ENCODE measurements around the gene C7orf57. TPM values are rescaled to one million over a fixed set of nuclear protein-coding genes. Genes with fewer than 3 reads are reported as not detected.
A peak's percentile ranks its signal among the peaks of the same experiment; 100 is the strongest.
"Not testable (repeated sequence)": the region's sequence is repeated elsewhere in the genome, so short reads cannot be mapped to it uniquely, and the experiment has no call there.

Gene C7orf57
- total RNA-seq = 0.78 TPM

- DNase-seq = peak; percentile 85
These were observed at the start of gene C7orf57 for GRCh38 chr7:48035301-48035966. Gene C7orf57 (plus strand): TSS chr7:48035543. CDS start chr7:48036309, 766 bp downstream.

GRCh38 chr7:47988496-47989386 is 46.6 kb upstream of the C7orf57 start:
- DNase-seq = no peak

DNA sequence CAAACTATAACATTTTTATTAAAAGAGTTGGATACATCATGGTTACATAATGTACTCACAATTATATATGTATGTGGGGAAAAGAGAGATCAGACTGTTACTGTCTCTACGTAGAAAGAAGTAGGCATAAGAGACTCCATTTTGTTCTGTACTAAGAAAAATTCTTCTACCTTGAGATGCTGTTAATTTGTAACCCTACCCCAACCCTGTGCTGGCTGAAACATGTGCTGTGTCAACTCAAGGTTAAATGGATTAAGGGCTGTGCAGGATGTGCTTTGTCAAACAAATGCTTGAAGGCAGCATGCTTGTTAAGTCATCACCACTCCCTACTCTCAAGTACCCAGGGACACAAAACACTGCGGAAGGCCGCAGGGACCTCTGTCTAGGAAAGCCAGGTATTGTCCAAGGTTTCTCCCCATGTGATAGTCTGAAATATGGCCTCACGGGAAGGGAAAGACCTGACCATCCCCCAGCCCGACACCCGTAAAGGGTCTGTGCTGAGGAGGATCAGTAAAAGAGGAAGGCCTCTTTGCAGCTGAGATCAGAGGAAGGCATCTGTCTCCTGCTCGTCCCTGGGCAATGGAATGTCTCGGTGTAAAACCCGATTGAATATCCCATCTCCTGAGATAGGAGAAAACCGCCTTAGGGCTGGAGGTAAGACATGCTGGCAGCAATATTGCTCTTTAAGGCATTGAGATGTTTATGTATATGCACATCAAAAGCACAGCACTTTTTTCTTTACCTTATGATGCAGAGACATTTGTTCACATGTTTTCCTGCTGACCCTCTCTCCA is 45.5 kb upstream of the C7orf57 start:
- not testable (repeated sequence) for DNase-seq

DNA sequence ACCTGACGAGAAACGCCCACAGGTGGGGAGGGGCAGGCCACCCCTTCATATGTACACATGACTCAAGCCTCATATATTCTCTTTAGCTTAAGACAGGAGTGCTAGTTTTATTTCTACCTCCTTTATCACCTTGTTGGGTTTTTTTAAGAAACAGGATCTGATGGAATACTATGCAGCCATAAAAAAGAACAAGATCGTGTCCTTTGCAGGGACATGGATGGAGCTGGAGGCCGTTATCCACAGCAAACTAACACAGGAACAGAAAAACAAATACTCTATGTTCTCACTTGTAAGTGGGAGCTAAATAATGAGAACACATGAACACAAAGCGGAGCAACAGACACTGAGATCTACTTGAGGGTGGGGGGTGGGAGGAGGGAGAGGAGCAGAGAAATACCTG is 44.8 kb upstream of the C7orf57 start:
- DNase-seq = no peak

DNA sequence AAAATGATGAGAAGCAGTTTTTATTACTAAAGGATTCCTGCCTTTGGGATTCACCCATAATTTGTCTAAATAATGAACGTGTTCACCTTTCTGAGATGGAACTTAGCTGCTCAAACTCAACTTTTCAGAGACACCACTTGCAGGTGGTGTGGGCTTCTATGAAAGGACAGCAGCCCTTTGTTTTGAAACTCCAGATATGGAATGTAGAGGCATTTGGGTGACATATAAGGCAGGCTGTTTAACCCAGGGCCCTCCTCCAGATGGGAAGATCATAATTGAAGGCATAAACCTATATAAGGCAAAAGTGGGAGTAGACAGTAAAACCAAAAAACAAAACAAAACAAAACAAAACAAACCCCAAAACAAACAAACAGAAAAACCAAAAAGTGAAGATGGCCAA is 44.1 kb upstream of the C7orf57 start:
- DNase-seq = no peak

GRCh38 chr7:47991741-47992311 is 43.5 kb upstream of the C7orf57 start:
- DNase-seq = peak; percentile 28

- DNase-seq = no peak
These were observed 42.9 kb upstream of the C7orf57 start for GRCh38 chr7:47992446-47992845.

GRCh38 chr7:47999413-47999812 is 35.9 kb upstream of the C7orf57 start:
- DNase-seq = no peak

- not testable (repeated sequence) for DNase-seq
These were observed 35.2 kb upstream of the C7orf57 start for GRCh38 chr7:48000164-48000563.

DNA sequence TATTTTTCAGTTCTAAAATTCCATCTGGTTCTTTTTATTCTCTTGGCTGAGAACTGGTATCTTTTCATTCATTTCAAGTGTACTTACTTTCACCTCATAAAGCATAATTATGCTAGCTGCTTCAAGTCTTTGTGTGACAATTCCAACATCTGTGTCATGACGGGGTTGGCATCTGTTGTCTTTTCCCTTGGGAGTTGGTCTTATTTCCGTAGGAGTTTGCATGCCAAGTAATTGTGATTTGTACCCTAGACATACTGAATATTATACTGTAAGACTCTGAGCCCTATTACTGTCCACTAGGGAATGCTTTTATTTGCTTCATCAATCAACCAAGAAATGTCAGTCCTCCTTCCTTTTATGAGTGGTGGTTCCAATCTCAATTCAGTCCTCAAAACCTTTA is 31.3 kb upstream of the C7orf57 start:
- DNase-seq = no peak

GRCh38 chr7:48004638-48005037 is 30.7 kb upstream of the C7orf57 start:
- DNase-seq = no peak

DNA sequence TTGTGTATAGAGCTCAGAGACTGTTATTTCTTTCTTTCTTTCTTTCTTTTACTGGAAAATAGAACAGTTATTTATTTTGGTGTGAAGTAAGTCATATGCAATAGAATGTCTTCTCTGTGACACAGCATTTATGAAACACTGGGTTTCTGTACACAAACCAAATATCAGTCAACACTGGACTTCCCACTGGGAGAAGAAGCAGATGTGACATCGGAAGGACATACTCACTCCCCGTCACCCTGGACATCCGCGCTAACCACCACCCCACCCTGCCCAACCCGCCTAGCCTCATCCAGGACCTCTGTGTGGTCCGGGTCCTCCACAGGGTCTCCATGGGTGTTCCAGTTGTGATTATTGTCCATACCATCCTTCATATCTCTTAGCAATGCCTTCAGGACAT is 28.5 kb upstream of the C7orf57 start:
- no peak for DNase-seq

DNA sequence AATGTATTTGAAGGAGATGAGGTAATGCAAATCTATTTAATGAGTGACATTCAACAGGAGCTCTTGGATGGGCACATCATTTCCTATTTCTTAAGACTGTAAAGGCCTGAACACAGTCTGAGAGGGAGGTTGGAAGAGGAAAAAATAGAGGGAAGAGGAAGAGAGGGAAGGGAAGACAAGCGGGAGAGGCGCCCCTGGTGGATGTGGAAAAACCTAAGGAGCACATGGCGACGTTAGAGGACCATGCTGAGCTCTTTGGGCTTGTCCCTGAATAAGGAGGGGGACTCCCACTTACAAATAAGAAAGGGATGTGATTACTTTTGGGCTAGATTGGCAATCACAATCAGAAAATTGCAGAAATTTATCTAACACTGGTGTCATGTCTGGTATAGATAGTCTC is 26.1 kb upstream of the C7orf57 start:
- DNase-seq = no peak

- no peak for DNase-seq
These were observed 25.4 kb upstream of the C7orf57 start for GRCh38 chr7:48009954-48010353.

- DNase-seq = no peak
These were observed 24.0 kb upstream of the C7orf57 start for GRCh38 chr7:48011323-48011722.

DNA sequence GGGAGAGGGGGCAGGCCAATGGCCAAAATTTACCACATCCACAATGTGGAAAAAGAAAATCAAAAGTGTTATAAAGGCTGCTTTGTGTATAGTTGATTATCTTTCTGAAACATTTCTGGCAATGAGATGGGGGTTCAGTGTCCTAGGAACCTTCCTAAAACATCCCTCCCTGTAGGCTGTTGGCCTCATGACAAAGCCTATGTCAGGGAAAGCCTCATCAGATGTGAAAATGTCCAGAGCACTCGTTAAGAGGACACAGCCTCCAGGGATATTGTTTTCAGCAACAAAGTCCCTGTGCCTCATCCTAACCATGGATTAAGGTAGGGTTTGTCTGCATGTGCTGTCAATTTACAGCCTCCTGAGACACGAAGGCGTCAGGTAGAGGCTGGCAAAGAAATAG is 23.4 kb upstream of the C7orf57 start:
- DNase-seq = no peak

DNA sequence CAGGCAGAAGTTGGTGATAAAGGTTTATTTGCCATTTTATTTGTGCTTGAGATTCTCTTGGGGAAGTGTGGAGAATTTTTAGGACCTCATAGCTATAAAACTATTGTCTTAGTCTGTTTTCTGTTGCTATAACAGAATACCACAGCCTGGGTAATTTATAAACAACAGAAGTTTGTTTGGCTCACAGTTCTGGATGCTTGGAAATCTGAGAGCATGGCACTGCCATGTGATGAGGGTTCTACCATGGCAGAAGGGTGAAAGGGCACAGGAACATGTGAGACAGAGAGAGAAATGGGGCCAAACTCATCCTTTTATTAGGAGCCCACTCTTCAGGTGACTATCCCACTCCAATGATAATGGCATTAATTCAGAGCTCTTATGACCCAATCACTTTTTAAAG is 18.7 kb upstream of the C7orf57 start:
- DNase-seq = no peak

- DNase-seq = no peak
These were observed 17.7 kb upstream of the C7orf57 start for GRCh38 chr7:48017674-48018073.

DNA sequence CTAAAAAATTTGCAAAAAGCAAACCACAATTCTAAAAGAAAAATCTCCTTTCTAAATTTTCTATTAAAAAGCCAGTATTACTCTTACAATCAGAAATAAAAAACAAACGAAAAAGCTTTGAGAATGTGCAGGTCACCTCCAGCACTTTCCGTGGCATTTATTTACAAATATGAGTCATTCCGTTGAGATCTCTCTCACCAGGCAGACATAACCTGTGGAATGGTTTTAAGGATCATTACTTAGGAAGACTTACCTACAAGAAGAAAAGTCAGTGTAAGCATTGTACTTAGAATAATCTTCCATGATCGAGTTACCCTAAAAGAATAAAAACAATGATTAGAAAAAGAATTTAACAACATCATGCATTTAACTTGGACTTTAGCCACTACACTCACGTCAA is 9.7 kb upstream of the C7orf57 start:
- DNase-seq = no peak

GRCh38 chr7:48028938-48029337 is 6.4 kb upstream of the C7orf57 start, which contains the start of gene SUN3:
Gene SUN3 (minus strand): TSS chr7:48029107. CDS start chr7:48028938, 169 bp downstream.
- DNase-seq = no peak

GRCh38 chr7:48031111-48031510 is 4.2 kb upstream of the C7orf57 start:
- DNase-seq = no peak

GRCh38 chr7:48033922-48034321 is 1.4 kb upstream of the C7orf57 start:
- DNase-seq = no peak

All from occipital lobe (tissue), 2 donors.